KG1 (cell line): ENCODE measurements around the gene DCUN1D3.

Experiments used
- DNase-seq: peaks from one replicate; lab custom pipeline; 2025; lab: John Stamatoyannopoulos, UW

The DCUN1D3 gene

DNA sequence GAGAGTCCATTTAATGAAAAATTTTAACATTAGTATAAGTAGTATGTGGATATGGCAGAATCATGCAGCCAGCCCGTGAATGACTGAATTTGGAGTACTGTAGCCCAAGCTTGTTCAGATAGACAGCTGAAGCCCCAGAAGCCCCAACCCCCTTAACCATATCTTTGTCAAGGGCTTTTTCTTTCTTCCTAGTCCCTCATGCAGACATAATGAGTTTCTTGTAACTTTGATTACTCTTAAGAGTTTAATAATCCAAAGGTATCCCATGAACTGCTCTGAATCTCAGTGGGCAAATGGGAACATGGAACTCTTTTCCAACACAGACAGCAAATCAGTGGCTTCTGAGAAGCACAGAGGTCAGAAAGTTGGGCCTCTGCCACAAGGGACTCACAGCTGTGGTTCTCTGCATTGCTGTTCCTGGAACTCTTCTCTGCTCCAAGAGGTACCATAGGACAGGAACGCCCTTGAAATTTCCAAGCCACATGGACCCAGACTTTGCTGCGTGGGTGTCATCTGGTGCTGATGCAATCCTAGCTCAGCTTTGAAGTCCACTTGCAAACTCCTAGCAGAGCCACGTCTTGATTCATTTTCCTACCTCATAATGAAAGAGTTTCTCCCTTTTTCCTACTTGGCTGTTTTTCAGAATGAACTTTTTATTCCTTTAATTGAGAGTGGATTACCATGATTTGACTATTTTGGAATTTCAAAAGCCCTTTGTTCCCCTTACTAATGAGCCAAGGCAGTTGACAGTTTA, 18.5 kb upstream of the DCUN1D3 start:
- no peak for DNase-seq

GRCh38 chr16:20916942-20917341, 16.8 kb upstream of the DCUN1D3 start:
- DNase-seq: no peak

GRCh38 chr16:20916289-20916688, 16.1 kb upstream of the DCUN1D3 start:
- no peak for DNase-seq

DNA sequence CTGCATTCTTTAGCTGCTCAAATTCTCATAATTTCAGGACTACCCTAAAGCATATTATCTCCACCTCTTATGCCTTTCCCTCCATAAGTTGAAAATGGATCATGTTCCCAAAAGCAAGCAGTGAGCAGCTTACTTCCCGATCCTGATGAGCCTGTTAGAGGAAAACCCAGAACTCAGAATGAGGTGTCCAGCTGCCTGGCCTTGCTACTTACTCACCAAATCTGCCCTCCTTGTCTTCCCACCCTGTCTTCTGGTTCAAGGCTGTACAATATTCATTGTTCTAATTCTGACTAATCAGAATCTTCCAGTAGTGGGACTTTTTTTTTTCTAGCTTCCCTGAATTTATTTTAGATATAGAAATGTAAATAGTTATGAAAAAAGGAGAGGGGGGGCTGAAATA, 11.2 kb upstream of the DCUN1D3 start:
- DNase-seq: no peak

- peak; percentile 8 for DNase-seq
These were observed 10.7 kb upstream of the DCUN1D3 start for GRCh38 chr16:20910781-20911321.

GRCh38 chr16:20906341-20907255, 6.4 kb upstream of the DCUN1D3 start:
- DNase-seq: no peak

DNA sequence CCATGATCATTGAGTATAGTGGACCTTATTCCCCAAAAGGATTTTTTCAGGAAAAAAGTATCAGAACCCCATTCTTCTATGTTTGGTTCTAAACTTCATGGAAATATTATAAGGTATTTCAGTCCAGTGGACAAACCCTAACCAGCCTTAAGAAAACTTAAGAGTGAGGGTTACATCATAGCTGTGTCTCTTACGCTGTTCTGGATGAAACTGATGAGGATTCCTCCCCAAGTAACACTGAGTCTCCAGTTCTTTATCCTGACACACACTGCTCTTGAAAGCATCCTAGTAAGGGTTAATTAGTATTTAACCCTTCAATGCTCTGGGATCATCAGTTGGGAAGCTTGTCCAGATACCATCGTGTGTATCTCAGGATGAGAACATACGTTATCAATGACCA, 5.4 kb upstream of the DCUN1D3 start:
- no peak for DNase-seq

DNA sequence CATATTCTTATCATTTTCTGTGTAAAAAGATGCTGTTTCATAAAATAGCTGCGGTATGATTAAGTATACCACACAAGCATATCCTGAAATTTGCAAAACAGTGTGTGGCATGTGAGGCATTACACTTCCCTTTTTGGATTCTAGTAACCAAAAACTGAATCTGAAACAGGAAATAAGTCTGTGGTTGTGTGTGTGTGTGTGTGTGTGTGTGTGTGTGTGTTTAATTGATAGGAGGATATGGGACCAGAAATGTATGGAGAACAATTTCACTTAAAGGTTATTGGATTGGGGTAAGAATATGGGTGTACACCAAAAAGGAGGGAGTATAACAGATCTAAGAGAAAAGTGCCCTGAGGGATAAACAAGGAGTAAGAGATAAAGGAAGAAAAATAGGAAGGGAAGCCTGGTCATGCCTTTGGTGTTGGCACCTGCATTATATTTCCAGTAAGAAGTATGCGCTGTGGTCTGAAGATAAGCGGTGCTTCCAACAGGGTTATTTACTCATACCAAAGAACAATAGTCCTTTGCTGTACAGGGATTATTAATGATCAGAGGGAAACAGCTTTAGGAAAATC, 4.4 kb upstream of the DCUN1D3 start:
- DNase-seq: peak; percentile 78

- no peak for DNase-seq
These were observed 3.8 kb upstream of the DCUN1D3 start for GRCh38 chr16:20903899-20904506.

- no peak for DNase-seq
These were observed 3.1 kb upstream of the DCUN1D3 start for GRCh38 chr16:20903116-20903898.

DNA sequence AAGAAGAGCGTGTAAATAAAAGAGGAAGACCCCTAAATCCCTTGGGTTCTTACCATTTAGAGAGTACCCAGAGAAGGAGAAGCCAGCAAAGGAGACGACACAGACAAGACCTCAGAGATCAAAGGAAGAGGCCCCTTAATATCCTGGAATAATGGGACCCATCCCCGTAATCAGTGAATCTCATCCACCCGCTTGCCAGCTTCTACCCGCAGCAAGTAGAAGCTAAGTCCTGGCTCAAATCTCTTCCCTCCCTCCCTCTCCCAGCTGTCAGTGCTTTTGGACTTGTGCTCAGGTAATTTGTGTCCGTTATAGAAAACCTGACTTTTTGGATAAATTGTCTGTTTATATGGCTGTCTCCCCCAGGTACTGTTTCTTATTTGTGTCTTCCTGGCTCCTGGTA, 2.3 kb upstream of the DCUN1D3 start:
- no peak for DNase-seq

GRCh38 chr16:20901436-20902112, 1.4 kb upstream of the DCUN1D3 start:
- peak; percentile 70 for DNase-seq

GRCh38 chr16:20901068-20901435, 894 bp upstream of the DCUN1D3 start:
- peak; percentile 70 for DNase-seq

DNA sequence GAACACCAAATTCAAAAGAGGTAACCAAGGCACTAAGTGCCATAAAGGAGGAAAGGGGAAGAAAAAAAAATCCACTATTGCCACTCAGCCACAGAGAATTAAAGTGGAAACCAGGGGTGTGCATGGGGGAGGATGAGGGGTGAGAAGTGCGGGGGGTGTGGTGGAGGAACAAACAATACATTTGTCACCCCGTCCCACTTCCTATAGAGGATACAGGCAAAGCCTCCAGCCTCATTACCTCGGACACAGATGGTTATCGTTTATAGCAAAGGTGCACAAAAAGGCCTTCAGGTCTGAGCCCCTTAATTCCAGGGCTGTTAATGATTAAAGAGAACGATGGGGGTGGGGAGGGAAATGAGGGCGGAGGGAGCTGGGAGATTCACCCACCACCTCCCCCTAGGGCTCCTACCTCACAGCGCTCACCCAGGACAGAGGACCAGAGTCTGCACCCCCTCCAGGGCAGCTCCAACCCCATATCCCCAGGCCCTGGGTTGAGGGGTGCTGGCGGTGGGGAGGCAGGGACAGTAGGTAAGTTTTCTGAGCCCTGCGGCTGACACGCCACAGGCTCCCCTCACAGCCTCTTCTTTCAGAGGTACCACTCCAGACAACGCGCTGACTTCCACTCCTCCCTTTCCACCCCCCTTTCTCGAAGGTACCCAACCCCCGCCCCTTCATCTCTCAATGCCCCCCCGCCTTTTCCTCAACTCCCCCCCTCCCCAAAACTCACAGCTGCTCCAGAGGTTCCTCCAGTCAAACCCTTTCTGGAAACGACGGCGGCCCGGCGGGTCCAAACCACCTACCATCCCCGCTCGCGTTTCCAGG, 470 bp downstream of the DCUN1D3 start:
- no peak for DNase-seq

DNA sequence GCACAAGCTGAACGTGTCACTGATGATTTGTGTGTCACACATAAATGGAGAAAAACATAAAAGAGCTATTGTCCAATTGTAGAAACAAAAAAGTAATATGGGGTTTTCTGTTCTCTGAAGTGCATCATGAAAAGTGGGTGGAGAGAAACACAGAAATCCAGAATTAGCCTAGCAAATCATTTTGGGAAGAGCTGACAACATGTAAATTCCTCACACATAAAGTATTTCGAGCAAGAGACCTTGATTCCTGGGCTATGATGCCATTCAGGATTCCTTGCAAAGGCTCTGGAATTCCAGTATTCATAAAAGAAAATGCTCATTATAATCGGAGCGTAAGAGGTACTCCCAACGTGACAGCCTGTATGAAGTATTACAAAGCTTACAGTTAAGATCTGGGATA, 1.1 kb downstream of the DCUN1D3 start:
- DNase-seq: no peak

DNA sequence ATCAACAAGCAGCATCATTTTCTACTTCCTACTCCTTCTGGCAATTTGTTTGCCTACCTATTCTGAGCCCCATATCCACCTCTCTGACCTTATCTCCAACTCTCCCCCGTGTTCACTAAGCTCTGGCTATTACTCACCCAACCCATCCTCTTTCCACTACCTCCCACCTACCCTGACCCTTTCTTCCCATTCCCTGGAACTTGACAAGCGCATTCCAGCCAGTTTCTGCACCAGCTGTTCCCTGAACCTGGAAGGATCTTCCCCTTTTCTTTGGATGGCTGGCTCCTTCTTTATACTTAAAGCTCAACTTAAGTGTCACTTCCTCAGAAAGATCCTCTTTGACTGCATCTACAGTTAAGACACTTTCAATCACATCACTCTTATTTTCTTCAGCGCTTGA, 2.2 kb downstream of the DCUN1D3 start:
- DNase-seq: no peak

- no peak for DNase-seq
These were observed 2.8 kb downstream of the DCUN1D3 start for GRCh38 chr16:20897253-20897897.

- no peak for DNase-seq
These were observed 5.8 kb downstream of the DCUN1D3 start for GRCh38 chr16:20894388-20894787.

- DNase-seq: no peak
These were observed 10.4 kb downstream of the DCUN1D3 start for GRCh38 chr16:20889625-20890275.
